HL-60 (cell line): Measurements from ENCODE around the gene MRTO4.
"Not testable (repeated sequence)": the region's sequence is repeated elsewhere in the genome, so short reads cannot be mapped to it uniquely, and the experiment has no call there.

Experiments
- DNase-seq, 2 experiments: peaks; one replicate each; pipeline ENCODE4 v3.0.0-alpha.2; 2010 to 2020; ENCODE audit warnings: low read depth in 1 of 2, low spot score in 1 of 2
- H3K27ac ChIP-seq: fragments of 250-450 bp; sonication (Bioruptor Pico); replicated peaks from 2 replicates; pipeline ENCODE4 v1.5.1; 2020; ENCODE audit warnings: mild to moderate bottlenecking, moderate library complexity
- H3K27me3 ChIP-seq: fragments of 250-450 bp; sonication (Bioruptor Pico); 2 replicates; pipeline ENCODE4 v1.5.1; 2021; ENCODE audit warnings: mild to moderate bottlenecking, moderate library complexity; ENCODE audit not compliant: insufficient read depth, poor library complexity, severe bottlenecking
- H3K4me3 ChIP-seq: replicated peaks from 2 replicates; pipeline ENCODE4 v1.5.1; 2011; ENCODE audit warnings: mild to moderate bottlenecking, control low read depth, low read length; ENCODE audit not compliant: insufficient read depth
- CTCF ChIP-seq: IDR thresholded peaks from one replicate; pipeline ENCODE4 v1.5.1; 2011; ENCODE audit warnings: low read length, control low read depth, inconsistent platforms; ENCODE audit not compliant: insufficient read depth
- GABPA ChIP-seq: IDR thresholded peaks from 2 replicates; pipeline ENCODE4 v1.6.1; 2012; ENCODE audit warnings: low read depth
- POLR2AphosphoS5 ChIP-seq: IDR thresholded peaks from 2 replicates; pipeline ENCODE4 v1.6.1; 2012; ENCODE audit warnings: low read depth
- REST ChIP-seq: IDR thresholded peaks from 2 replicates; pipeline ENCODE4 v1.6.1; 2012; ENCODE audit warnings: low read depth; ENCODE audit not compliant: insufficient replicate concordance
- SPI1 ChIP-seq: IDR thresholded peaks from 2 replicates; pipeline ENCODE4 v1.6.1; 2012; ENCODE audit warnings: low read depth, mild to moderate bottlenecking, borderline replicate concordance

MRTO4 gene

GRCh38 chr1:19294638-19295037 is 43.0 kb downstream of the MRTO4 start:
- no peak overlapping the region for H3K4me3 ChIP-seq
- no peak for DNase-seq
- H3K27ac ChIP-seq = no peak overlapping the region
- TF ChIP-seq REST = no peak
- no peak for TF ChIP-seq SPI1
- TF ChIP-seq GABPA = no peak
- no peak for TF ChIP-seq POLR2AphosphoS5
- no peak for TF ChIP-seq CTCF
- no peaks in the 10 kb centered on the region for H3K27me3 ChIP-seq

- H3K4me3 ChIP-seq = no peak overlapping the region
- no peaks in the 10 kb centered on the region for H3K27me3 ChIP-seq
- no peak for TF ChIP-seq REST
- no peak for TF ChIP-seq GABPA
- no peak for TF ChIP-seq CTCF
- no peak for TF ChIP-seq SPI1
- no peak for TF ChIP-seq POLR2AphosphoS5
- no peak for DNase-seq
- H3K27ac ChIP-seq = no peak overlapping the region
These were observed 48.6 kb downstream of the MRTO4 start for GRCh38 chr1:19300211-19300610.

GRCh38 chr1:19304081-19304480 is 52.5 kb downstream of the MRTO4 start:
- H3K4me3 ChIP-seq, H3K27me3 ChIP-seq, DNase-seq, H3K27ac ChIP-seq: not testable (repeated sequence)

GRCh38 chr1:19305880-19306279 is 54.3 kb downstream of the MRTO4 start:
- Histone ChIP-seq H3K4me3 (no peak overlapping the region), H3K27me3 (no peaks in the 10 kb centered on the region), H3K27ac (no peak overlapping the region)
- TF ChIP-seq SPI1 (no peak), CTCF (no peak), REST (no peak), GABPA (no peak), POLR2AphosphoS5 (no peak)
- DNase-seq = no peak
